BE2C (cell line): ENCODE results near the gene TK2.

ENCODE experiments used
- DNase-seq: peaks from one replicate; pipeline ENCODE4 v3.0.0-alpha.2; 2020
- H3K27me3 ChIP-seq: fragments of 250-450 bp; sonication (Bioruptor Pico); 2 replicates; pipeline ENCODE4 v1.5.1; 2020; ENCODE audit warnings: mild to moderate bottlenecking
- H3K36me3 ChIP-seq: fragments of 250-450 bp; sonication (Bioruptor Pico); 2 replicates; pipeline ENCODE4 v1.5.1; 2020; ENCODE audit warnings: mild to moderate bottlenecking
- H3K4me1 ChIP-seq: fragments of 250-450 bp; sonication (Bioruptor Pico); 2 replicates; pipeline ENCODE4 v1.5.1; 2020
- H3K4me3 ChIP-seq: 2 replicates; pipeline ENCODE4 v1.5.1; 2011; ENCODE audit warnings: low read depth, low read length
- H3K9me3 ChIP-seq: fragments of 250-450 bp; sonication (Bioruptor Pico); 2 replicates; pipeline ENCODE4 v1.5.1; 2020
- TF ChIP-seq, protein P1 (sequence below): IDR thresholded peaks from 2 replicates; pipeline ENCODE4 v1.5.1; 2012; ENCODE audit warnings: mild to moderate bottlenecking, low read depth, low read length

Gene TK2

DNA sequence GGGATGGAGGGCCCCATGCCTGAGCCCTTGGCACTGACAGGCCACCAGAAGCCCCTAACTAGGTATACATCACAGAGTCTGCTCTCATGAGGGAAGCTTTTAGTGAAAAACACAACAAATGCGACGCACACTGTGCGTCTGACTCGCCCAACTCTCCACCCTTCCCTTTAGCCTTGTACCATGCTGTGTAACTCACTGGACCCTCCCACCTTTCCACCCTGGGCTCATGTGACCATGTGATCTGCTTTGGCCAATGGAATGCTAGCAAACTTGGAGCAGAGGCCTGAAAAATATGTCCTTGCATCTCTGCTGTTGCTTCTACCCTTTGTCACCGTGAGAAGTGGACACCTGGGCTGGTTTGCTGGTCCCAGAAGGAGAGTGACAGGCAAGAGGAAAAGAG lies 21.6 kb downstream of the TK2 start:
- Histone ChIP-seq H3K36me3 (no peaks in the 10 kb centered on the region), H3K4me1 (no peaks in the 10 kb centered on the region), H3K9me3 (no peaks in the 10 kb centered on the region), H3K27me3 (no peaks in the 10 kb centered on the region), H3K4me3 (no peak overlapping the region)
- no peak for DNase-seq
- TF ChIP-seq, protein P1, sequence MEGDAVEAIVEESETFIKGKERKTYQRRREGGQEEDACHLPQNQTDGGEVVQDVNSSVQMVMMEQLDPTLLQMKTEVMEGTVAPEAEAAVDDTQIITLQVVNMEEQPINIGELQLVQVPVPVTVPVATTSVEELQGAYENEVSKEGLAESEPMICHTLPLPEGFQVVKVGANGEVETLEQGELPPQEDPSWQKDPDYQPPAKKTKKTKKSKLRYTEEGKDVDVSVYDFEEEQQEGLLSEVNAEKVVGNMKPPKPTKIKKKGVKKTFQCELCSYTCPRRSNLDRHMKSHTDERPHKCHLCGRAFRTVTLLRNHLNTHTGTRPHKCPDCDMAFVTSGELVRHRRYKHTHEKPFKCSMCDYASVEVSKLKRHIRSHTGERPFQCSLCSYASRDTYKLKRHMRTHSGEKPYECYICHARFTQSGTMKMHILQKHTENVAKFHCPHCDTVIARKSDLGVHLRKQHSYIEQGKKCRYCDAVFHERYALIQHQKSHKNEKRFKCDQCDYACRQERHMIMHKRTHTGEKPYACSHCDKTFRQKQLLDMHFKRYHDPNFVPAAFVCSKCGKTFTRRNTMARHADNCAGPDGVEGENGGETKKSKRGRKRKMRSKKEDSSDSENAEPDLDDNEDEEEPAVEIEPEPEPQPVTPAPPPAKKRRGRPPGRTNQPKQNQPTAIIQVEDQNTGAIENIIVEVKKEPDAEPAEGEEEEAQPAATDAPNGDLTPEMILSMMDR = no peak

DNA sequence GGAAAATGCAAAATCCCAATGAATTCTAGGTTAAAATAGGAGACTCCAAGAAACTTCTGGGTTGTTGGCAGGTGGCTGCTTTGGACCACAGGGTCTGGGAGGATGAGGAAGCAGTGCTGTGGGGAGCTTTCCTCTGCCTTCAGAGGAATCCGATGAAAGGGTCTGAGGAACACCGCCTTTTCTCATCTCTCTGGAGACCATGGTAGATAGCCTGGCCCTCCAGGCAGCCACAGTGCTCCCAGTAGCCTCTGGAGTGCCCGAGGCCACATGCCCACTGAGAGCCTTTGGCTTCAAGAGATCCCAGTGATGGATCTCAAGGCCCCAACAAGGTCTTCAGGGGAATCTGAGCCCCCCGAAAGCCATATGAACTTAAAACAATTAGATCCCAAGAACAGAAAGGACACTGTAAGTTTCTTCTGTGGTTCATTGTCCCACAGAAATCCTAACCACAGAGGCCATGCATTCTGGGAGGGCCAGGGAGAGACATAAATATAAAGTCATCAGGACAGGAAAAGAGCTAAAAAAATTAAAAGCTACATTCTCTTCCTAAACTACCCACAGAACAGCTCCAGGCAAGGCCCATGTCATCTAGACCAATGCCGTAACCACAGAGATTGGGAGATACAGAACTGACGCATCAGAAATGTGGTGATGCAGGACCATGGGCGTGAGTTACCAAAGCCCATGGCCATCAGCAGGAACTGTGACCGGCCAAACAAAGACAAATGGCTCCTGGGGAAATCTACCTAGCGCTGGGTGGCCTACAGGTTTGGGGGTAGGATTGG lies 24.3 kb downstream of the TK2 start:
- TF ChIP-seq, protein P1 = no peak
- DNase-seq = no peak
- Histone ChIP-seq H3K36me3 (no peaks in the 10 kb centered on the region), H3K4me3 (no peak overlapping the region), H3K9me3 (no peaks in the 10 kb centered on the region), H3K27me3 (no peaks in the 10 kb centered on the region), H3K4me1 (no peaks in the 10 kb centered on the region)

DNA sequence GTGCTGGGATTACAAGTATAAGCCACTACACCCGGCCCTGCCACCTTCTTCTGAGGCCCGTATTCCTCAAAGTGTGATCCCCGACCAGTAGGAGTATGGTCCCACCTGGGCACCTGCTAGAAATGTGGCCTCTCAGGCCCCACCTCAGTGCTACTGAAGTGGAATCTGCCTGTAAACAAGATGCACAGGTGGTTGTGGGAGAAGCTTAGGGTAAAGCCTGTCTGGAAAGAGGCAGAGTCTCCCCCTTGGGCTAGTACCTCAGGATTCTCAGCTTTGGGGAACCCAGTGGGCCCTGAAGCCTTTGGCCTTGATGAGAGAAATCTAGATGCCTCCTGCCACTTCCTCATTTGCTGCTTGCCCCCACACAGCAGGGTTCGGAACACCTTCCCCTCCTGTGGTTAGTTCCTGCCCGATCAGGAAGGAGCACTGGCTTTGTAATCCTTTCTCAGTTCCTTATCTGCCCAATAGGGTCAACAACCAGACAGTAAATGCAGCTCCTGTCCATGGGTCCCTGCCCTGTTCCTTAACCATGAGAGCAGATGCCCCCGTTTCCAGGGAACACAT lies 25.2 kb downstream of the TK2 start:
- no peaks in the 10 kb centered on the region for H3K27me3 ChIP-seq
- H3K4me1 ChIP-seq = no peaks in the 10 kb centered on the region
- H3K36me3 ChIP-seq = no peaks in the 10 kb centered on the region
- TF ChIP-seq, protein P1 = no peak
- H3K9me3 ChIP-seq = no peaks in the 10 kb centered on the region
- no peak for DNase-seq
- H3K4me3 ChIP-seq = no peak overlapping the region

DNA sequence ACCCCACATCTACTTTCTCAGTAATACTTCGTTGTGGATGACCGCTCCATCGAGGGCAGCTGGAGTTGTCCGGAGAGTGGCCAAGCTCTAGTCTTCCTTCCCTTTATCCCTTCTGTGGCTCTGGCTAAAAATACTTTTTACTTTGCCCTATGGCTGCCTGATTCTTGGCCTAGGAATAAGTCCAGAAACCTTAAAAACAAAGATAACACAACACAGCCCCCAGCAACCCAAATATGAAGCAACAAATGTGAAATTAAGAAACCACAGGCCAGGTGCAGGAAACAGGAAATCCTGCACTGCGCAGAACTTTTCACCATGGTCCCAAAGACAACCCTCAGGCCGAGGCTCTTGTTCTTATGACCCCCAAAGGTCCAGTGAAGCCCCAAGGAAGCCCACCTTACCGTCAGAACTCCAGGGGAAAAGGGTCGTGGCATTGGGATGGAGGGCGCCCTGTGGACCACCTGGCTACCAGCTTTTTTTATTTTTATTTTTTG lies 26.0 kb downstream of the TK2 start:
- no peak overlapping the region for H3K4me3 ChIP-seq
- TF ChIP-seq, protein P1 = no peak
- DNase-seq = no peak
- no peaks in the 10 kb centered on the region for H3K27me3 ChIP-seq
- H3K9me3 ChIP-seq = no peaks in the 10 kb centered on the region
- no peaks in the 10 kb centered on the region for H3K4me1 ChIP-seq
- H3K36me3 ChIP-seq = no peaks in the 10 kb centered on the region

DNA sequence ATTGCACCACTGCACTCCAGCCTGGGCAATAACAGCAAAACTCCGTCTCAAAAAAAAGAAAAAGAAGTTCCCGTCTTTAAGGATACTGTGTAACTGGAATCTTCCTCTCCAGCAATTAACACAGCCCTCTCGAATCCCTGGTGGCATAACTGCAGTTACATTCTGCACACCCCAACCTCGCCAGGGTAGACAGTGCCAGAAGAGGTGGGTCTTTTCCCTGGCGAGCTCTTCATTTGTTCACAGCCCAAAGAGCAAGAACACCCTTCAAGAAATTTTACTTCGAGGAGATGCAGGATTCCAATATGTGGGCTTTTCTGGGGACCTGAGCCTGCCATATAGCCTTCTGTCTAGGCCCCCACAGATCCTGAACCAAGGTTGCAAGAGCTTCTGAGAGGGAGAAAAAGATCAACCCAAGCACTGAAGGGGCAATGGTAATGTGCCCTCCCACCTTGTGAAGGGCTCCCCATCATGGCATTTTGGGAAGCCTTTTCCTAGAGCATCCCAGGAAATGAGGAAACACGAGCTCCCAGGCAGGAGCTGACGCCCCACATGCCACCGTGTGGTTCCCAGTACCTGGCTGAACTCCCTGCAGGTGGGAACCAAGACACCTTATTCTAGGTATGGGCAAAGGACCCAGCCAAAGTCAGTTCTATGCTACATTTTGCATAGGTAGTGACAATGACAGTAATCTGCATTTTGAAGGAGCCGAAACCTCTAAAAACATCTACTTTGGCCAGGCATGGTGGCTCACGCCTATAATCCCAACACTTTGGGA lies 26.9 kb downstream of the TK2 start:
- Histone ChIP-seq H3K27me3 (no peaks in the 10 kb centered on the region), H3K36me3 (no peaks in the 10 kb centered on the region), H3K9me3 (no peaks in the 10 kb centered on the region), H3K4me3 (no peak overlapping the region), H3K4me1 (no peaks in the 10 kb centered on the region)
- TF ChIP-seq, protein P1 = no peak
- DNase-seq = no peak
